NCI-H774 (cell line): Measurements from ENCODE around the gene CYP4F8.
A peak's percentile ranks its signal among the peaks of the same experiment; 100 is the strongest.

Source experiments
- DNase-seq: peaks from one replicate; lab custom pipeline; 2025; lab: John Stamatoyannopoulos, UW

CYP4F8 gene

GRCh38 chr19:15616183-15616582, 1.2 kb downstream of the CYP4F8 start:
- DNase-seq, result no peak

DNA sequence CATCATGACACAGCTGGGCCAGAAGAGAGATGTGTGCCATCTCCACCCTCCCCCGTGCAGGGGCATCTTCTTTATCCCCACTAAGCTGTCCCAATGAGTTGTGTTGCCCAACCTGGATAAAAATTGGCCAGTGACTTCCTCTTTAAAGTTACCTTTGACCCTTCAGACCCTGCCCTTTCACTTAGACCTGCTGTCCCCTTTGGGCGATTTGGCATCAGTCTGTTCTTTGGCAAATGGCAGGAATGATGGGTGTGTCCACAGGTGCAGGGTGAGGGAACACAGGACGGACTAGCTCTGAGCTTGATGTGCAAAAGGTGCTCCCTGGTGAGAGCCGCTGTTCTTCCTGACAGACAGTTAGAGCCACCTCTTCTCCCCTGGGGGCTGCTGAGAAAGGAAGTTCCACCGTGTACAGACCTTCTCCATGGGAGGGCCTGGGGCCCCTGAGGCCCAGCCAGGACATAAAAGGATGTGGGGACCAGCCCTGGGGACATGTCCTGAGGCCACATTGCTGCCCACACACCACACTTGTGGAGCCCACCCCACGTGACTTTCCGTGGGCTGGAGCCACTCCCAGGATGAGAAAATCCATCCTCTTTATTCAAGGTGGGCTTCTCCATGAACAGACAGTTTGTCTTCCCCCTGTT, 1.7 kb downstream of the CYP4F8 start:
- no peak for DNase-seq

DNA sequence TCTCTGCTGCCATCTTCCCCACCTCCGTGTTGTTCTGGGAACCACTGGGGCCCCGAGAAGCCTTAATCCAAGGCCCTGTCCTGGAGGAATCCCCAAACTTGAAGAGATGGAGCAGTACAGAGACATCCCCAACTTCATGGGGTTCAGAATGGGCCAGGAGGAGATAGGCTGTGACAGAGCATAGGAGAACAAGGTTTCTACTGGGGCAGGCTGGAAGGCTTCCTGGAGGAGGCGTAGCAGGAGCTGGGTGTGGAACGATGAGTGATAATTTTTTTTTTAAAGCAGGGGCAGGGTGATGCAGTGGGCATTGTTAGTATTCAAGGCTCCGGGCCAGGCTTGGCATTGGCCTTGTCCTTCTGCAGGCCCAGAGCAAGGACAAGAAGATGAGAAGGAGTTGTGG, 3.3 kb downstream of the CYP4F8 start:
- no peak for DNase-seq

DNA sequence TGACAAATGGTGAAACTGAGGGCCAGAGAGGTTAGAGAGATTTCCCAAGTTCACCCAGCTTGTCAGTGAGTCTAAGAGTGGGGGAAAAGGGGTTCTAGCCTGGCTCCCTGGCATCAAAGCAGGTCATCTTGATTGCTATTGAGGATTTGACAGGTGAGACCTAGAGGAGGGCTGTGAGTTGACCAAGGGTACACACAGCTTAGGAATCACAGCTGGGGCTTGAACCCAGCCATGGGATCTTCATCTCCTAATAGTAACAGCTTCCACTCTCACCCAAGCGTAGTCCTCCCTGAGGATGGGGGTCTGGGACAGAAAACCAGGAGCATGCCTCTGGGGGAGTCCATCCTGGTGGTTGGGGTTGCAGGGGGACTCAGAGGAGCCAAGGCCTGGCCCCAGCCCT, 6.8 kb downstream of the CYP4F8 start:
- no peak for DNase-seq

- no peak for DNase-seq
Observed at GRCh38 chr19:15622991-15623390, 8.0 kb downstream of the CYP4F8 start.

DNA sequence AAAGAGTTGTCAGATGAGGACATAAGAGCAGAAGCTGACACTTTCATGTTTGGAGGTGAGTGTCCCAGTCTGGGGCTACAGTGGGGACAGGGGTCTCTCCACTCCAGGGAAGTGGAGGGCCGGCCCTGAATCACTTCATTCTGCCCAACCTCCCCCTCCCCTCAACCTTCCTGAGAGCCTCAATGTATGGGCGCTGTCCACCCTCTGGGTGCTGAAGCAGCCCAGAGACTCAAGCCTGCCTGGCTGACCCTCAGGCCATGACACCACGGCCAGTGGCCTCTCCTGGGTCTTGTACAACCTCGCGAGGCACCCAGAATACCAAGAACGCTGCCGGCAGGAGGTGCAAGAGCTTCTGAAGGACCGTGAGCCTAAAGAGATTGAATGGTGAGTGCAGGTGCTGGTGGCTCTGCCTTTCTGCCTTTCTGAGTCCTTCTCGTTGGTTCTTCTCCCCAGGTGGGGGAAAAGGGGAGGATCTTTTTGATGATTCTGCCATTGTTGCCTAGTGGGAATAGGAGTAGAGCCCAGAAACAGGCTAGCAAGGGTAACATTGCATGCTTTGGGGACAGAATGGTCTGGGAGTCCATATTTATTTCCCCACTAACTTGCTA, 8.8 kb downstream of the CYP4F8 start:
- DNase-seq, result no peak

- DNase-seq, result no peak
Observed at GRCh38 chr19:15628236-15629002, 13.4 kb downstream of the CYP4F8 start.

GRCh38 chr19:15629003-15629880, 14.2 kb downstream of the CYP4F8 start:
- peak; percentile 82 for DNase-seq

GRCh38 chr19:15631817-15632216, 16.8 kb downstream of the CYP4F8 start:
- no peak for DNase-seq

DNA sequence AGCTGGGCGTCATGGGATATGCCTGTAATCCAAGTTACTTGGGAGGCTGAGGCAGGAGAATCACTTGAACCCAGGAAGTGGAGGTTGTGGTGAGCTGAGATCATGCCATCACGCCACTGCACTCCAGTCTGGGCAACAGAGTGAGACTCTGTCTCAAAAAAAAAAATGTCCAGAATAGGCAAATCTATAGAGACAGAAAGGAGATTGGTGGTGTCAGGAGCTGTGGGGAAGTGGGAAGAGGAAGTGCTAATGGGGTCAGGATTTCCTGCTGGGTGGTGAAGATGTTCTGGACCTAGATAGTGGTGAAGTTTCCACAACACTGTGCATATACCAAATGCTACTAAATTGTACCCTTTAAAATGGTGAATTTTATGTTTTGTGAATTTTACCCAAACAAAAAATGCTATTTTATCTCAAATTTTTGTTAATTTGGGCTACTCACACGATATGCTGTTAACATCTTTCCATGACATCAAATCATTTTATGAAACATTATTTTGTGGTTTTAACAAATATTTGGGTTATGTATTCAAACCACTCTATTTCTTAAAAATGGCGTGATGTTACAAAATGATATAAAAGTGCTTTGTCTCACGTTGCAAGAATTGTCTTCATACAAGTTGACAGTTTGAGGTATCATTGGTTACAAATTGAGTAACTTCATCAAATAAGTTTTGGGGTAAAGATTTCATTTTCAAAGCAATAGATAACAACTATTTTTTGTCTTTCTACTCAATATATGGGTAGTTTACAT, 18.2 kb downstream of the CYP4F8 start:
- DNase-seq, result no peak

DNA sequence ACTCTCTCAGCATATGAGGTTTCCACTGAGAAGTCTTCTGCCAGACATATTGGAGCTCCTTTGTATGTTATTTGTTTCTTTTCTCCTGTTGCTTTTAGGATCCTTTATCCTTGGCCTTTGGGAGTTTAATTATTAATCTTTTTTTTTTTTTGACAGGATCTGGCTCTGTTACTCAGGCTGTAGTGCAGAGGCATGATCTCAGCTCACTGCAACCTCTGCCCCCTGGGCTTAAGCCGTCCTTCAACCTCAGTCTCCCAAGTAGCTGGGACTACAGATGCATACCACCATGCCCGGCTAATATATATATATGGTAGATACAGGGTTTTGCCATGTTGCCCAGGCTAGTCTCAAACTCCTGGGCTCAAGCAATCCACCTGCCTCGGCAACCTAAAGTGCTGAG, 19.1 kb downstream of the CYP4F8 start:
- DNase-seq, result no peak

GRCh38 chr19:15635016-15635805, 20.2 kb downstream of the CYP4F8 start:
- no peak for DNase-seq

DNA sequence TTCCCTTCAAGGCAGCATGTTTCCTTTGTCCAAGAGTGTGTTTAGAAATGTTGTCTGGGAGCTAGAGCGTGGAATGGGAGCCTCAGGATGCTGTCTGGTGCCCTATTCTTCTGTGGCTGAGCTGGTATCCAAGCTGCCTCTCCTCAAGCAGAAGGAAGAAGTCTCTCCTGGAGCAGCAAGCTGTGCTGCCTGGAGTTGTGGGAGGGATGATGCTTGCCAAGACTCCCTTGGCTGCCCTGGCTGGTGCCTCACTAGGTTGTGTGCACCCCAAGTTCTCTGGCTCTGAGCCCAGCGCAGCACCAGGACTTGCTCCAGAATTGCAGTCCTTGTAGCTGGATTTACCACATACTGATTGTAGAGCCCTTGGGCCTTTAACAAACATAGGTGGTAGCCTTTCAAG, 21.0 kb downstream of the CYP4F8 start:
- DNase-seq, result no peak

- peak; percentile 54 for DNase-seq
Observed at GRCh38 chr19:15639596-15639995, 24.6 kb downstream of the CYP4F8 start.

GRCh38 chr19:15640294-15640903, 25.4 kb downstream of the CYP4F8 start, which contains the start of gene CYP4F3:
TSS of gene CYP4F3 (plus strand) at chr19:15640897. CDS start at chr19:15641416, 519 bp downstream.
- peak; percentile 93 for DNase-seq

DNA sequence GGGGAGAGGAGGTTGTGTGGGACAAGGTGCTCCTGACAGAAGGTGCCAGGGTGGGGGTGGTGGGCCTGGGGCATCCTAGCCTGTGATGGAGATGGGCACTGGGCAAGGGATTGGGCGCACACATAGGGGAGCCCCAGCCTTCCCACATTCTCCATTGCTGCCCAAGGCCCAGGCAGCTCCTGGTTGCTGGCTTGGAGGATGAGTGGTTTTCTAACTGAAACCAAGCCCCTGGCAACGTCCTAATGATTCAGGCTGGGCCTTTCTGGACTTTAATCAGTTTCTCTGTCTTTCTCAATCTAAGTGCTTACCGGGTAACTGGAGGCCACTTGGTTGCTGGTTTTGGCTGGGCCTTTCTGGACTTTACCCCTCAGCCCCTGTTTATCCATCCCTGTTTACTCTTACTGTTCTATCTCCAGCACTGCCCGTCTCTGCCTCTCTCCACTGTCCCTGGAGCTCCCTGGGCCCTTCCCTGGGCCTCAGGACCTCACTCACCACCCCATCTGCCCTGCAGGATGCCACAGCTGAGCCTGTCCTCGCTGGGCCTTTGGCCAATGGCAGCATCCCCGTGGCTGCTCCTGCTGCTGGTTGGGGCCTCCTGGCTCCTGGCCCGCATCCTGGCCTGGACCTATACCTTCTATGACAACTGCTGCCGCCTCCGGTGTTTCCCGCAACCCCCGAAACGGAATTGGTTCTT, 26.0 kb downstream of the CYP4F8 start:
- DNase-seq, result no peak

GRCh38 chr19:15641901-15642491, 27.0 kb downstream of the CYP4F8 start:
- DNase-seq, result no peak

DNA sequence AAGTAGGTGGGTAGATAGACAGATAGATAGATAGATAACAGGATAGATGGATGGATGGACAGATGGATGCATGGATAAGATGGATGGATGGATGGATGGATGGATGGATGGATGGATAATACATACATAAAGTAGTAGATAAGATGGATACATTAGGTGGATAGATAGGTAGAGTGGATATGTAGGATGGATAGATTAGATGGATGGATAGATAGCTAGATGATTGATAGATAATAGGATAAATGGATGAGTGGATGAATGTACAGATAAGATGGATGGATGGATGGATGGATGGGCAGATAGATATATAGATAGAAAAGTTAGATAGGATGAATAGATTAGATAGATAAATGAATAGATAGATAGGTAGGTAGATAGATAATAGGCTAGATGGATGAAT, 27.8 kb downstream of the CYP4F8 start:
- no peak for DNase-seq

DNA sequence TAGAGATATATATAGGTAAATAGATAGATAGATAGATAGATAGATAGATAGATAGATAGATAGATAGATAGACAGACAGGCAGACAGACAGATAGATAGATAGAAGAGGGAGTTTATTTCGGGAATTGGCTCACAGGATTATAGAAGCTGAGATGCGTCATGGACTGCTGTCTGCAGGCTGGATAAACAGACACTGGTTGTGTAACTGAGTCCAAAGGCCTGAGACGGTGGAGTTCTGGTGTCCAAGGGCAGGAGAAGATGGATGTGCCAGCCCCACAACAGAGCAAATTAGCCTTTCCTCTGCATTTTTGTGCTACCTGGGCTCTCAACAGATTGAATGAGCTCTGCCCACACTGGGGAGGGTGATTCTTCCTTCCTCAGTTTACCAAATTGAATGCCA, 28.4 kb downstream of the CYP4F8 start:
- DNase-seq, result no peak
